Measurements from ENCODE around the gene APC.

The APC gene

DNA sequence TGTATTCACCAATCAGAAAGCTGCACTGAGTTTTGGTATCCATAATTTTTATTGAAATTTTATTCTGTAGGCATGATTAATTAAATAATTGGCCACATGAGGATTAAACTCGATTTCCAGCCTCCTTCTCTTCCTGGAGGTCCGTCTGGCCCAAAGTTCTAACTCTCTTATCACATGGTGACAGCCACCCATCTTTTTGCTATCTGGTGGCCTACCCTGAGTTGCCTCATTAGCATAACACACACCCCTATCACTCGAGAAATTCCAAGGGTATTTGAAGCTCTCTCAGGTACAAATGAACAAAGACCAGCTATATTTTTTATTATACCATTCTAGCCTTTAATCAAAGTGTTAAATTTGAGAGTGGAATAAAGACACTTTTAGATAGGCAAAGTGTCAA, 57.7 kb downstream of the APC start (continued):
- TF ChIP-seq, protein P1, sequence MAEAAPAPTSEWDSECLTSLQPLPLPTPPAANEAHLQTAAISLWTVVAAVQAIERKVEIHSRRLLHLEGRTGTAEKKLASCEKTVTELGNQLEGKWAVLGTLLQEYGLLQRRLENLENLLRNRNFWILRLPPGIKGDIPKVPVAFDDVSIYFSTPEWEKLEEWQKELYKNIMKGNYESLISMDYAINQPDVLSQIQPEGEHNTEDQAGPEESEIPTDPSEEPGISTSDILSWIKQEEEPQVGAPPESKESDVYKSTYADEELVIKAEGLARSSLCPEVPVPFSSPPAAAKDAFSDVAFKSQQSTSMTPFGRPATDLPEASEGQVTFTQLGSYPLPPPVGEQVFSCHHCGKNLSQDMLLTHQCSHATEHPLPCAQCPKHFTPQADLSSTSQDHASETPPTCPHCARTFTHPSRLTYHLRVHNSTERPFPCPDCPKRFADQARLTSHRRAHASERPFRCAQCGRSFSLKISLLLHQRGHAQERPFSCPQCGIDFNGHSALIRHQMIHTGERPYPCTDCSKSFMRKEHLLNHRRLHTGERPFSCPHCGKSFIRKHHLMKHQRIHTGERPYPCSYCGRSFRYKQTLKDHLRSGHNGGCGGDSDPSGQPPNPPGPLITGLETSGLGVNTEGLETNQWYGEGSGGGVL (tag by site-specific recombination; IDR thresholded peaks at IDR 0.05) = no peak
- TF ChIP-seq ZFHX2 (tag by site-specific recombination; conservative IDR thresholded peaks at IDR 0.05) (no peak), ZNF473 (tag by site-specific recombination; IDR thresholded peaks at IDR 0.05) (no peak), ZNF658 (tag by site-specific recombination; IDR thresholded peaks at IDR 0.05) (no peak)

DNA sequence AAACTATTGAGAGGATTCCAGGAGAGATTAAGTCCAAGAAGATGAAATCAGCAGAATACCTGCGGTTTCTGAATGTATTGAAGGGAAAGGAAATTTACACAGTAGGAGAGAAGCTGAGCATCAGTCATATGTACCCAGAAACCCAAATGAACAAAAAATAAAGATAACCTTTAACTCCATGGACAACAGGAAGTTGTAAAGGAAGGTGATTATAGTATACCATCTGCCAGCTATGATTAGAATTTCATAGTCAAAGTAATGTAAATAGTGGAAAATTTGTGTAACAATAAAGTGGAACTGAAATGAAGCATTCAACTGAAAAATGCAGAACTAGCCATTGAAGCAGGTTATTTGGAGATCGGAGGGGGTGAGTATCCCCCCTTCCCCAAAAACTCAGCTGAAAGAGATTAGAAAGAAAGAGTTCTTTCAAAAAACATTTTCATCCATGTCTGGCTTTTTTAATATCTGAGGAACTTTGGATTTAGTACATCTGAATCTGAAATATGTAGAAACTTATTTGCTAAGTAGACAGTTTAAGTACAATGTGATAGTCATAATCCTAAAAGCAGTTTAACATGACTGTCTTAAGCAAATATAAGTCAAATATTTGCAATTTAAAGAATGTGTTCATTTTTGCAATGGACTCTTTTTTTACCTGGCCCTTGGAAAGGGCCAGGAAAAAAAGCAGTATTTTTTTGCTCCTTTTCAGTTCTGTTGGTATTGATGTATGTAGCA, 58.4 kb downstream of the APC start:
- no peak overlapping the region for H3K27ac ChIP-seq (ENCODE audit: extremely low read depth, low read depth, low read length)
- no peaks in the 10 kb centered on the region for H3K4me1 ChIP-seq (ENCODE audit: control insufficient read depth, insufficient read depth, low read length)
- H3K9me3 ChIP-seq (ENCODE audit: control insufficient read depth, insufficient read depth, low read depth, low read length) = no peaks in the 10 kb centered on the region
- H3K4me3 ChIP-seq (ENCODE audit: low read depth, low read length) = no peak overlapping the region
- POLR2A ChIA-PET = no interaction called here
- peaks cover 20 to 29% of the 10 kb centered on the region in 2 experiments for H3K36me3 ChIP-seq (ENCODE audit: control insufficient read depth in 2 of 2, insufficient read depth in 1 of 2, low read length in 2 of 2)
- CTCF ChIA-PET = interaction anchor here (0.6 kb wide), 1 partner anchor 685 kb away, joined by 4 read pairs; no protein-coding TSS in a partner anchor
- TF ChIP-seq, protein P2, sequence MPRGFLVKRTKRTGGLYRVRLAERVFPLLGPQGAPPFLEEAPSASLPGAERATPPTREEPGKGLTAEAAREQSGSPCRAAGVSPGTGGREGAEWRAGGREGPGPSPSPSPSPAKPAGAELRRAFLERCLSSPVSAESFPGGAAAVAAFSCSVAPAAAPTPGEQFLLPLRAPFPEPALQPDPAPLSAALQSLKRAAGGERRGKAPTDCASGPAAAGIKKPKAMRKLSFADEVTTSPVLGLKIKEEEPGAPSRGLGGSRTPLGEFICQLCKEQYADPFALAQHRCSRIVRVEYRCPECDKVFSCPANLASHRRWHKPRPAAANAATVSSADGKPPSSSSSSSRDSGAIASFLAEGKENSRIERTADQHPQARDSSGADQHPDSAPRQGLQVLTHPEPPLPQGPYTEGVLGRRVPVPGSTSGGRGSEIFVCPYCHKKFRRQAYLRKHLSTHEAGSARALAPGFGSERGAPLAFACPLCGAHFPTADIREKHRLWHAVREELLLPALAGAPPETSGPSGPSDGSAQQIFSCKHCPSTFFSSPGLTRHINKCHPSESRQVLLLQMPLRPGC (tag by site-specific recombination; IDR thresholded peaks at IDR 0.05) = no peak
- TF ChIP-seq BCL11B (tag by site-specific recombination; IDR thresholded peaks at IDR 0.05; ENCODE audit: low read depth) (no peak), ZNF350 (tag by site-specific recombination; IDR thresholded peaks at IDR 0.05) (no peak), ZNF335 (tag by site-specific recombination; conservative IDR thresholded peaks at IDR 0.05) (no peak), PRDM1 (tag by site-specific recombination; IDR thresholded peaks at IDR 0.05) (0 out of 2 replicates have a peak, but pooled peaks have one; percentile 18), FEZF1 (tag by site-specific recombination; IDR thresholded peaks at IDR 0.05) (peak; percentile 78), YY2 (tag by site-specific recombination; IDR thresholded peaks at IDR 0.05) (no peak), ZNF623 (tag by site-specific recombination; IDR thresholded peaks at IDR 0.05) (no peak), ZNF777 (tag by site-specific recombination; IDR thresholded peaks at IDR 0.05; ENCODE audit: borderline replicate concordance) (no peak)

DNA sequence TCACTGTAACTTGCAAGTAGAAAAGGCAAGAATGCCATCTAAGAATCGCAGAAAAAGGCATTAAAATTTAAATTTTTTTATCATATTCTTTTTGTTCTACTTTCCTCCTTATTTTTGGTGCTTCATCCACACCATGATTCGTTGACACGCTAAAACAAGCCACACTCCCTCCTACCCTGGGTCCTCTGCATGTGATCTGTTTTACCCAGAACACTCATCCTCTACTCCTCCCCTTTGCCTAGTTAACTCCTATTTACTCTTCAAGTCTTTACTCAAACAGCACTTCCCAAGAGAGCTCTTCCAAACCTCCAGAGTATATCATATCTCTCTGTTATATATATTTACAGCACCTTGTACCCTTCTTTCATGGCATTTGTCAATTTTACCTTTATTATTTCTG, 62.0 kb downstream of the APC start:
- H3K4me1 ChIP-seq (ENCODE audit: control insufficient read depth, insufficient read depth, low read length) = no peaks in the 10 kb centered on the region
- no peak overlapping the region for H3K4me3 ChIP-seq (ENCODE audit: low read depth, low read length)
- ChIA-PET POLR2A (no interaction called here), CTCF (no interaction called here)
- TF ChIP-seq, protein P3, sequence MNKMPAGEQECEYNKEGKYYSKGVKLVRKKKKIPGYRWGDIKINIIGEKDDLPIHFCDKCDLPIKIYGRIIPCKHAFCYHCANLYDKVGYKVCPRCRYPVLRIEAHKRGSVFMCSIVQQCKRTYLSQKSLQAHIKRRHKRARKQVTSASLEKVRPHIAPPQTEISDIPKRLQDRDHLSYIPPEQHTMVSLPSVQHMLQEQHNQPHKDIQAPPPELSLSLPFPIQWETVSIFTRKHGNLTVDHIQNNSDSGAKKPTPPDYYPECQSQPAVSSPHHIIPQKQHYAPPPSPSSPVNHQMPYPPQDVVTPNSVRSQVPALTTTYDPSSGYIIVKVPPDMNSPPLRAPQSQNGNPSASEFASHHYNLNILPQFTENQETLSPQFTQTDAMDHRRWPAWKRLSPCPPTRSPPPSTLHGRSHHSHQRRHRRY (tag by site-specific recombination; IDR thresholded peaks at IDR 0.05) = no peak
- TF ChIP-seq, protein P1 (tag by site-specific recombination; IDR thresholded peaks at IDR 0.05) = no peak
- TF ChIP-seq GLI2 (tag by site-specific recombination; IDR thresholded peaks at IDR 0.05; ENCODE audit: borderline replicate concordance, low read depth) (no peak), GLIS2 (tag by site-specific recombination; IDR thresholded peaks at IDR 0.05) (no peak), ZBTB8A (tag by site-specific recombination; IDR thresholded peaks at IDR 0.05) (no peak), ZBTB7A (tag by site-specific recombination; IDR thresholded peaks at IDR 0.05; ENCODE audit: low read depth) (no peak), ZNF76 (tag by site-specific recombination; IDR thresholded peaks at IDR 0.05; ENCODE audit: borderline replicate concordance, low read depth) (no peak), ZNF433 (tag by site-specific recombination; IDR thresholded peaks at IDR 0.05; ENCODE audit: low read depth) (no peak), BCL11A (tag by site-specific recombination; IDR thresholded peaks at IDR 0.05; ENCODE audit: low read depth) (no peak), ZNF23 (tag by site-specific recombination; IDR thresholded peaks at IDR 0.05; ENCODE audit: borderline replicate concordance) (no peak)
- TF ChIP-seq, protein P4, sequence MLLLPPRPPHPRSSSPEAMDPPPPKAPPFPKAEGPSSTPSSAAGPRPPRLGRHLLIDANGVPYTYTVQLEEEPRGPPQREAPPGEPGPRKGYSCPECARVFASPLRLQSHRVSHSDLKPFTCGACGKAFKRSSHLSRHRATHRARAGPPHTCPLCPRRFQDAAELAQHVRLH (tag by site-specific recombination; IDR thresholded peaks at IDR 0.05) = no peak
- no peaks in the 10 kb centered on the region for H3K9me3 ChIP-seq (ENCODE audit: control insufficient read depth, insufficient read depth, low read depth, low read length)
- H3K36me3 ChIP-seq (ENCODE audit: control insufficient read depth in 2 of 2, insufficient read depth in 1 of 2, low read length in 2 of 2) = peaks cover 3 to 18% of the 10 kb centered on the region in 2 experiments; a peak in 2 of 3 replicates
- H3K27ac ChIP-seq (ENCODE audit: extremely low read depth, low read depth, low read length) = no peak overlapping the region
